T-helper 22 cell (primary cell): ENCODE results near the gene PTPRK.
"Not testable (repeated sequence)": the region's sequence is repeated elsewhere in the genome, so short reads cannot be mapped to it uniquely, and the experiment has no call there.

ENCODE experiments used
- DNase-seq: peaks from one replicate; pipeline ENCODE4 v3.0.0-alpha.2; 2020; ENCODE audit warnings: low read depth

PTPRK gene

GRCh38 chr6:128439627-128440026, 80.8 kb downstream of the PTPRK start:
- no peak for DNase-seq

GRCh38 chr6:128438393-128438792, 82.0 kb downstream of the PTPRK start:
- DNase-seq, result no peak

- DNase-seq, result no peak
Observed at GRCh38 chr6:128437685-128438084, 82.7 kb downstream of the PTPRK start.

DNA sequence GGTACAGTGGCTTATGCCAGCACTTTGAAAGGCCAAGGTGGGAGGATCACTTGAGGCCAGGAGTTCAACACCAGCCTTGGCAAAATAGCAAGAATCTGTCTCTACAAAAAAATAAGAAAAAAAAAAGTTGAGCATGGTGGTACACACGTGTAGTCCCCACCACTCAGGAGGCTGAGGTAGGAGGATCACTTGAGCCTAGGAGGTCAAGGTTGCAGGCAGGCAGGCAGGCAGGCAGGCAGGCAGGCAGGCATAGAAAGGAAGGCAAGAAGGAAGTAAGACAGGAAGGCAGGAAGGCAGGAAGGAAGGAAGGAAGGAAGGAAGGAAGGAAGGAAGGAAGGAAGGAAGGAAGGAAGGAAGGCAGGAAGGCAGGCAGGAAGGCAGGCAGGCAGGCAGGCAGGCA, 85.6 kb downstream of the PTPRK start:
- DNase-seq, result not testable (repeated sequence)

- no peak for DNase-seq
Observed at GRCh38 chr6:128432394-128432793, 88.0 kb downstream of the PTPRK start.

DNA sequence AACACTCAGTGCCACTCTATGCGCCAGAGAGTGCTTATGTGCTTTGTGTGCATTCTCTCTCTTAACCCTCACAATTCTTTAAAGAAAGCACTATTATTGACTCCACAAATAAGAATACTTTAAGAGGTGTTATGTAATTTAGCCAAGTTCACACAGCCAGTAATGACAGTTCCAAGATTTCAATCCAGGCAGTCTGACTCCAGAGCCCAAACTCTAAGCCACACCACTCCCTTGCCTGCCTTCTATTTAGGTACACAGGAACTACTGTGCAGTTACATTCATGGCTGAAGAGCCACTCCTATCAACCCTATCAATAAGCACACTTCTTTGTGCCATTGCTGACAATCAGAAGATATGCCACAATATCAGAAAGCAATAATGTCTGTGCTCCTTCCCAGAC, 93.3 kb downstream of the PTPRK start:
- DNase-seq, result no peak

DNA sequence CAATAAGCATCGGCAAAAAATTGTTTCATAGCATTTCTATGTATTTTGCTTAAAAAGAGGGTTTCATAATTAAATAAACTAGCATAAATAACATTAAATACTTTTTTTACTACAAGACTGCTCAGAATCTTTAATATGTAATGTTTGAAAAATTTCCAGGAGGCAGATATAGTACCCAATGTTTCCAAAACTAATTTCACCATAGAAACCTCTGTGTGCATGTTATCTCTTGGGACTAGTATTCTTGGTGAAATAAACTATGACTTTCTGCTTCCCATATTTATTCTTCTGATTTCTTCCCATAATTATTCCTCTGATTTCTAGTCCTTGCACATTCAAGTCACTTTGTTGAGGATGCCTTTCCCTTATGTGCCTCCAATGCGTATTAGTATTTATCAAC, 94.5 kb downstream of the PTPRK start:
- DNase-seq, result no peak

GRCh38 chr6:128422871-128423270, 97.5 kb downstream of the PTPRK start:
- no peak for DNase-seq

GRCh38 chr6:128422200-128422599, 98.2 kb downstream of the PTPRK start:
- no peak for DNase-seq

- no peak for DNase-seq
Observed at GRCh38 chr6:128421788-128422187, 98.6 kb downstream of the PTPRK start.

GRCh38 chr6:128417698-128418097, 102.7 kb downstream of the PTPRK start:
- no peak for DNase-seq

- no peak for DNase-seq
Observed at GRCh38 chr6:128415387-128415786, 105.0 kb downstream of the PTPRK start.

- no peak for DNase-seq
Observed at GRCh38 chr6:128414943-128415342, 105.5 kb downstream of the PTPRK start.

DNA sequence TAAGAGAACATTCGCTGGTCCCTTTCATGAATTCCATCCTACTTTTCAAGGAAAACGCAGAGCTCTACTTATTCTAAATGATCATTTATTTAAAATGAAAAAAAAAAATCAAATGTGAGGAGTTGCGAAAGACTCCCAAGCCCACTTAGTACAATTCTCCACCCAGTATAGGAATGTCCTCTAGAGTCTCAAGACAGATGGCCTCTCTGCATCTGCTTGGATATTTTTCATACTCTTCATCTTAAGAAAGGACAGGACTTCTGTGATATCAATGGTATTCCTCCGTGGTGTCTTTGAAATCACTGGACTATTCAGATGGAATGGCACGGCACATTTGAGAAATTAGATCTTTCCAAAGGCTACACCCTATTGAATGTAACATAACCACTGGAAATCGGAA, 107.1 kb downstream of the PTPRK start:
- no peak for DNase-seq

DNA sequence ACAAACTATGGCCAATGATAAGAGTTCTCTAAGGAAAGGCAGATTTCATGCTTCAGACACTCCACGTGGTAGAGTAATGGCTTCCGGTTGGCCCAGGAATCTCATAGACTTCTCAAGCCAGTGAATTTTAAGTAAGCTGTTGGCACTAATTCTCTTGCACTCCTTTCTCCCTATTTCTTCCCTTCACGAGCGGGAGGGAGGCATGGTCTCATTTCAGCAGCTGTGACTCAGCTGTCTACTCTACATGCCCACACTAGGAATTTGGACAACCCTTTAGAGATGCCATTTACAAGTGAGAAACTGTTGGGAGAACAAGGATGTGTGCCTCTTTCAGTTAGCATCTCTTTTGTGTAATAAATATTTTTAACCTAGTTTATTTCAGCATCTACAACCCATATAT, 107.7 kb downstream of the PTPRK start:
- no peak for DNase-seq

DNA sequence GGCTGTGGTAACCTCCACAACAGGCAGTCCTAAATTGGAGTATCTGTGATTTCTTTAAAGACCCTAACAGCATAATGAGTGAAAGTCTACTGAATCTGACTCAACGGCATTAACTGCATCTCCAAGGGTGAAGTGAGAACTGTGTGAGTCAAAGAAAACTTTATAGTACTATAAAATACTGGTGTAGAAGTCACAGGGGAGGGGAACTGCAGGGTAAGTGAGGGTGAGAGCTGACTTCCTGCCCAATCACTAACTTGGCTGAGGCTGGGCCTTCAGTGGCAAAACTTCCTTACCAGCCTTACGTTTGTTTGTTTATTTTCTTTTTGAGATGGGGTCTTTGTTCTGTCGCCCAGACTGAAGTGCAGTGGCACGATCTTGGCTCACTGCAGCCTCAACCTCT, 109.8 kb downstream of the PTPRK start:
- DNase-seq, result no peak

GRCh38 chr6:128409003-128409402, 111.4 kb downstream of the PTPRK start:
- DNase-seq, result no peak

- DNase-seq, result no peak
Observed at GRCh38 chr6:128406453-128406852, 113.9 kb downstream of the PTPRK start.

DNA sequence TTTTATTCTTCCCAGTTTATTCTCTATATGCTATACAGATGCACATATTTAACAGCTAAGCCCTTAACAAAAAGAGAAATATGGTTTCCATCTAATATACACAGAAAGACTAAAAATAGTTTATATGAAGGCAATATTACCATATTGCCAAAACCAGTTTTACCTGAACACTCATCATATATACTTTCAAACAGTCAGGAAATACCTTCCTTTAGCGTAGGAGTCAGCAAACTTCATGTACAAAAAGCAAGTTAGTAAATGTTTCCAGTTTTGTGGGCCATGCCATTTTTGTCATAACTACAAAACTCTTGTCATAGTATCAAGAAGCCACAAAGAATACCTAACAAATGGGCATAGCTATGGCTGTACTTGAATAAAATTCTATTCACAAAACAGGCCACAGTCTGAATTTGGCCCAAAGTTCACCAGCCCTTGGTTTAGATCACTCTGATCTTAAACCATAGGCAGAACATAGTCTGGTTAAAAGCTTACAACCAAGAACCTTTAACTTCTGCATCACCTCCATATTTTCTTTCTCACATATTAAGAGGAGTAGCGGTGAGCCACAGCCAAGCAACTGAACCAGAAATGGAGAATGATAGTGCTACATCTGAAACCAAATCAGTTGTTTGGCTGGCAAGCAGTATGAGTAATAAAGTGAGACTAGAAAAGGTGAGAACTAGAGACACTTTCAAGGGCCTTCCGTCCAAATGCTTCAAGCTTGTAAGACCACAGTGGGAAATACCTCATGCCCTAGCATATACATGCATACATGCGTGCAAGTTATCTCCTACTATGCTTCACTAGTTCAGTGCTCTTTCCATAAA, 116.6 kb downstream of the PTPRK start:
- DNase-seq, result no peak

- no peak for DNase-seq
Observed at GRCh38 chr6:128400875-128401274, 119.5 kb downstream of the PTPRK start.

DNA sequence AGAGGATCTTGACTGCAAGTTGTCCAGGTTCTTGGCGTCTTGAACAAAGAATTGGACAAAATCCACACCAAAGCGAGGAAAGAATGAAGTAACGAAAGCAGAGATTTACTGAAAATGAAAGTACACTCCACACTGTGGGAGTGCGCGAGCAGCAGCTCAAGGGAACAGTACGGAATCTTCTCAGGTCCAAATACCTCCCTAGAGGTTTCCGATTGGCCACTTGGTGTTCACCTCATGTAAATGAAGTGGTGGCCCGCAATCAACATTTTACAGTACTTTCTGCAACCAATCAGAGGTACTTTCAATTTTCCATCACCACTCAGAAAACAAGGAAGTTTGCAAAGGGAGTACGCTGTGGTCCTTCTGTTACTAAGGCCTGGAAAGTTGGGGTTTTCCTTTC, 122.4 kb downstream of the PTPRK start:
- DNase-seq, result no peak

DNA sequence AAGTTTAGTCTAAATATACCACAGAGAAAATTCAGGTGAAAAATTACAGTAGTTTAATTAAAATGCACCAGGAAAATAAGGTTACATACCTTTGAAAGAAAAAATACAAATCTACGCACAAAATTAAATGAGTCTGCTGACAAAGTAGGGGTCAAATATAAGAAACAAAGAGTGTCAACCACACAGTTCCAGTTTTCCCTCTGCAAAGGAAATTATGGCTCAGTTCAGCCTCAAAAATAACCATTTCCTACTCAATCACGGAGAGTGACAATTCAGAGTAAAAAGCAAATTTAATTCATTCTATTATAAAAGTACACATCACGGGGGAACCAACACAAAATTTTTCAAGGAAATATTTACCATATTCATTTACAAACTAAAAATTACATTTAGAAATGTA, 124.8 kb downstream of the PTPRK start:
- no peak for DNase-seq

DNA sequence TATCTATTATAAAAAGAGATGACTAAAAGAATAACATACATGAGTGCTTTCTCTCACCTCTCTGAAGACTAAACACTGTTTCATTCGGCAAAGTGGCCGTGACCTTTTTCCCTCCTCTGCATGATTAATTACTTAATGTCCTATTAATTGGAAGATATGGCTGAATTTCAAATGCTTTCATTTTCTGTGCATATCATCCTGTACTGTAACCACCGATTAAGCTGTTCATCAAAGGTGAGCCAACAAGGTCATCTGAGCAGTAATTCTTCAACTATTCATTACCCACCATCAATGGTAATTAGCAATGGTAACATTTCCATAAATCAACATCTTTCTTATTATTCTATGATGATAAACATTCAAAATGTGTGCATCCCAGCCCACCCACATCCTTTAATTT, 125.2 kb downstream of the PTPRK start:
- DNase-seq, result no peak

DNA sequence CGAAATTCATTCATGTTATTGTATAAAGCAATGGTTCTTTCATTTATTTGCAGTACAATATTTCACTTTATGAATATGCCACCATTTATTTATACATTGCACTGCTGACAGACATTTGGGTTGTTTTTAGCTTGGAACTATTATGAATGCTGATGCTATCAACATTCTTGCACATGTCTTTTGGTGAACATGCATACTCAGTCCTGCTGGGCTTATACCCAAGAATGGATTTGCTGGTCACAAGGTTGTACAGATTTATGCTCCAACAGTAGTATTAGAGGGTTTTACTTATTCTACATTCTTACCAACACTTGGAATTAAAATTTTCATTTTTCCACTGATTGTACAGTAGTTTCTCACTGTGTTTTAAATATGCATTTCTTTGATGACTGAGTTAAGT, 126.2 kb downstream of the PTPRK start:
- DNase-seq, result no peak
